ENCODE data around the gene ANKMY1.

ANKMY1 gene

DNA sequence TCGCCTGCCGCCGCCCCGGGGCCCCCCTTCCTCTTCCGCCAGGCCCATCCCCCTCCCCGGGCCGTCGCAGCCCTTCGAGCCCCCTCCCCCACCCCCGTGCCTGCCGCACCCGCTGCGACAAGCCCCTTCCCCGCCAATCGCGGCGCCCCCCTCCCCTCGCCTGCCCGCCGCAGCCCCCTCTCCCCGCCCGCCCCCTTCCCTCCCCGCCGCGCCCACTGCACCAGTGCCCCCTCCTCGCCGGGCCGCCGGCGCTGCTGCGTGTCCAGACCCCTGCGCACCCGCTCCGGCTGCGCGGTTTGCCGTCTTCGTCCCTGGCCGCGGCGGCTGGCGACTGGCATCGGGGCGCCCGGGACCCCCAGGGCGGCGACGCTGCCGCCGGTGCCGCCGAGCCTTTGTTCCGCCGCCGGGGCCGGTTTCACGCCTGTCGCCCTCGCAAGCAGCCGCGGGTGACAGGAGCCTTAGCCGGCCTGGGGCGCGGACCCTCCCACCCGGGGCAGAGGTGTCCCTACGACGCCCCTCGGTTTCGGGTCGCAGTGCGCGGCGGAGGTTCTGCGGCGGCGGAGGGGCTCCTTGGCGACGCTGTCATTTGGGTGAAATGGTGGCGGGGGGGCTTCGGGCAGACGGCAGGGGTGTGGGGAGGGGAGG, 104.2 kb downstream of the ANKMY1 start:
- Histone ChIP-seq H3K4me1 (ENCODE audit: low read depth, poor library complexity, severe bottlenecking) (no peaks in the 10 kb centered on the region), H3K4me3 (IDR thresholded peaks at IDR 0.05; ENCODE audit: insufficient read depth, low read depth, low read length) (no peak overlapping the region), H4K20me1 (ENCODE audit: insufficient read depth) (no peaks in the 10 kb centered on the region), H3K9ac (no peak overlapping the region), H3K27ac (no peak overlapping the region), H3K27me3 (ENCODE audit: insufficient read depth, low read depth) (peaks cover 45% of the 10 kb centered on the region), H3K36me3 (ENCODE audit: insufficient read depth) (no peaks in the 10 kb centered on the region), H3K4me2 (no peak overlapping the region), H3K79me2 (ENCODE audit: insufficient read depth, low read depth) (no peaks in the 10 kb centered on the region), H2AFZ (ENCODE audit: low read depth) (no peak overlapping the region)
- TF ChIP-seq, protein P1, sequence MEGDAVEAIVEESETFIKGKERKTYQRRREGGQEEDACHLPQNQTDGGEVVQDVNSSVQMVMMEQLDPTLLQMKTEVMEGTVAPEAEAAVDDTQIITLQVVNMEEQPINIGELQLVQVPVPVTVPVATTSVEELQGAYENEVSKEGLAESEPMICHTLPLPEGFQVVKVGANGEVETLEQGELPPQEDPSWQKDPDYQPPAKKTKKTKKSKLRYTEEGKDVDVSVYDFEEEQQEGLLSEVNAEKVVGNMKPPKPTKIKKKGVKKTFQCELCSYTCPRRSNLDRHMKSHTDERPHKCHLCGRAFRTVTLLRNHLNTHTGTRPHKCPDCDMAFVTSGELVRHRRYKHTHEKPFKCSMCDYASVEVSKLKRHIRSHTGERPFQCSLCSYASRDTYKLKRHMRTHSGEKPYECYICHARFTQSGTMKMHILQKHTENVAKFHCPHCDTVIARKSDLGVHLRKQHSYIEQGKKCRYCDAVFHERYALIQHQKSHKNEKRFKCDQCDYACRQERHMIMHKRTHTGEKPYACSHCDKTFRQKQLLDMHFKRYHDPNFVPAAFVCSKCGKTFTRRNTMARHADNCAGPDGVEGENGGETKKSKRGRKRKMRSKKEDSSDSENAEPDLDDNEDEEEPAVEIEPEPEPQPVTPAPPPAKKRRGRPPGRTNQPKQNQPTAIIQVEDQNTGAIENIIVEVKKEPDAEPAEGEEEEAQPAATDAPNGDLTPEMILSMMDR (conservative IDR thresholded peaks at IDR 0.05; ENCODE audit: low read depth, low read length): no peak

DNA sequence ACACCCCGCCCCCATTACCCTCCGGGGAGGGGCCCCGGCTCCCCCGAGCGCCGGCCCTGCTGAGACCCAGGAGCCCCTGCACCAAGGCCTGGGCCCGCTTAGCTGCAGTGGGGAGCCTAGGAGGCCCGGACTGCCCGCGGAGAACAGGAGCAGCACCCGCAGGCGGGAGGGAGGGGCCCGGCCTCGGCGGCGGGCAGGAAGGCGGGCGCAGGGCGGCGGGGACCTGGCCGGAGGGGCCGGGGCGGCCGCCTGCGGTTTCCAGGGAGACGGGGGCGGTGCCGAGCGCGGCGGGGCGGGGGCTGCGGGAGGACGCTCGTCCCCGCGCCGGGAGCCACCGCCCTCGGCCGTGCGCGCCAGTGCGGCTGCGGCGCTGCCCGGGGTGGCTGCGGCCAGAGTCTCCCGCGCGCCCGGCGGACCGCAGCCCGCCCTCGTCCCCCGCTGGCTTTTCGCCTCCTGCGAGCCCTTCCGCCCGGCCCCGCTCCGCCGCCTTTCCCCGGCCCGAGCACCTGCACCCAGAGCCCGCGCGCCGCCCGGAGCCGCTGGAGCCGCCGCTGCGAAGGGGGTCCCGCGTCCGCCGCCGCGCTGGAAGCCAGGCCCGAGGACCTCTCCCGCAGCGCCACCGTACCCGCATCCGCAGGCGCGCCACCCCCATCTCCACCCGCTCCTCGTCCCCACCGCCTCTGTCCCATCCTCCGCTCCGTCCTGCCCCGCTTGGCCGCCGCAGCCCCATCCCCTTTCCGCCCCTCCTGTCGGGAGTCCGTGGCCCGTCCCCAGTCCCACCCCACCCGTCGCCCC, 105.1 kb downstream of the ANKMY1 start:
- Histone ChIP-seq H3K9ac (no peak overlapping the region), H4K20me1 (ENCODE audit: insufficient read depth) (no peaks in the 10 kb centered on the region), H3K27ac (no peak overlapping the region), H3K27me3 (ENCODE audit: insufficient read depth, low read depth) (peaks cover 45% of the 10 kb centered on the region), H3K79me2 (ENCODE audit: insufficient read depth, low read depth) (no peaks in the 10 kb centered on the region), H3K4me2 (0 out of 2 replicates have a peak overlapping the region, but pooled peaks have one; percentile 33), H2AFZ (ENCODE audit: low read depth) (no peak overlapping the region), H3K36me3 (ENCODE audit: insufficient read depth) (no peaks in the 10 kb centered on the region), H3K4me3 (IDR thresholded peaks at IDR 0.05; ENCODE audit: insufficient read depth, low read depth, low read length) (no peak overlapping the region), H3K4me1 (ENCODE audit: low read depth, poor library complexity, severe bottlenecking) (no peaks in the 10 kb centered on the region)
- TF ChIP-seq, protein P1 (conservative IDR thresholded peaks at IDR 0.05; ENCODE audit: low read depth, low read length): no peak

DNA sequence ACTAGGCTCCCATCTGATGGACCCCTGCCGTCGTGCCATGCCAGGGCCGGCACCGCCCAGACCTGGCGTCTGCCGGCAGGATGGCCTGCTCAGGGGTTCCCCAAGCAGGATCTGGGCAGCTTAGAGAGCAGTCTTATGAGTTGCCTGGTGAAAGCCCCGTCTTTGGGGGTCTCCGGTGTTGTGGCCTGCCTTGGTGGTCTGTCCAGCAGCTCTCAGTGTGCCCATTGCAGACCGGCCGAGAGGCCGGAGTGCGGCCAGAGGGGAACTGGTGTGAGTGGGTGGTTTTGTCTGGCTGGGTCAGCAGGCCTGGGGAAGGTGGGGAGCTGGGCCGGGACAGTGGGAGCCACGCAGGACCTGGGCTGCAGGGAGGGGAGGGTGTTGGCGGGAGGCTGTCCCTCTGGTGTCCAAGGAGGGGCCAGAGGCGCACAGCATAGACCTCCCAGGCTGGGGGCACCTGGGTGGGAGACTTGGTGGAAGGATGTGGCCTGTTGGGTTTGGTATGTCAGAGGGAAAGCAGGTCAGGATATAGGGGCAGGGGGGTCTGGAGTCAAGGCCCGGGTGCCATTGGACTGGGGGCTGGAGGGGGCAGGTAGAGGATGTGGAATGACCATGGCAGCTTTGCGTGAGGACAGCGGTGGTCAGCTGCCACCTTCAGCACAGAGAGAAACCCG, 105.9 kb downstream of the ANKMY1 start:
- H3K4me1 ChIP-seq (ENCODE audit: low read depth, poor library complexity, severe bottlenecking): no peaks in the 10 kb centered on the region
- no peaks in the 10 kb centered on the region for H3K79me2 ChIP-seq (ENCODE audit: insufficient read depth, low read depth)
- TF ChIP-seq, protein P1 (conservative IDR thresholded peaks at IDR 0.05; ENCODE audit: low read depth, low read length): no peak
- 0 out of 2 replicates have a peak overlapping the region, but pooled peaks have one; percentile 33 for H3K4me2 ChIP-seq
- H4K20me1 ChIP-seq (ENCODE audit: insufficient read depth): no peaks in the 10 kb centered on the region
- no peak overlapping the region for H3K27ac ChIP-seq
- no peak overlapping the region for H3K9ac ChIP-seq
- no peaks in the 10 kb centered on the region for H3K36me3 ChIP-seq (ENCODE audit: insufficient read depth)
- peaks cover 44% of the 10 kb centered on the region for H3K27me3 ChIP-seq (ENCODE audit: insufficient read depth, low read depth)
- no peak overlapping the region for H3K4me3 ChIP-seq (IDR thresholded peaks at IDR 0.05; ENCODE audit: insufficient read depth, low read depth, low read length)
- no peak overlapping the region for H2AFZ ChIP-seq (ENCODE audit: low read depth)

DNA sequence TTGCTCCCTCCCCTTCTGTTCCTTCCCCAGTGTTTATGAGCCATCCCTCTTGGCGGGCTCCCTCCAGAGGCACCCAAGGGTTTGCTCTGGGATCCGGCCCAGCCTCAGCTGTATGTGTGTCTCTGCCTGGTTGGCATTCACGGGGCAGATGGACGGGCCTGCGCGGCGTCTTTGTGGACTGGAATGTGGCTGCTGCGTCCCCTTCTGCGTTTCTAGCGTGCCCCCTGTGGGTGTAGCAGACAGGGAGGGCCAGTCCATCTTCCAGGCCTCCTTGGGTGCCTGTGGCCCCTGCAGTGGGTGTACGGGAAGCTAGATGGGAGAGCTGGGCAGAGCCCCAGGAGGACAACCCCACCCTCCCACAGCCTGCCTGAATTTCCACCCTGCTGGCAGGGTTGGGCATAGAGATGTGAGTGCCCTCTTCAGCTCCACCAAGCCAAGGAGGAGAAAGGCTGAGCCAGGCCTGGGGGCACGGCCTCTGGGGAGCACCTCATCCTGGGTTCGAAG, 106.6 kb downstream of the ANKMY1 start:
- no peak overlapping the region for H3K4me2 ChIP-seq
- no peaks in the 10 kb centered on the region for H4K20me1 ChIP-seq (ENCODE audit: insufficient read depth)
- no peak overlapping the region for H3K4me3 ChIP-seq (IDR thresholded peaks at IDR 0.05; ENCODE audit: insufficient read depth, low read depth, low read length)
- H3K79me2 ChIP-seq (ENCODE audit: insufficient read depth, low read depth): no peaks in the 10 kb centered on the region
- TF ChIP-seq, protein P1 (conservative IDR thresholded peaks at IDR 0.05; ENCODE audit: low read depth, low read length): no peak
- no peak overlapping the region for H3K27ac ChIP-seq
- peaks cover 44% of the 10 kb centered on the region for H3K27me3 ChIP-seq (ENCODE audit: insufficient read depth, low read depth)
- H3K36me3 ChIP-seq (ENCODE audit: insufficient read depth): no peaks in the 10 kb centered on the region
- no peak overlapping the region for H2AFZ ChIP-seq (ENCODE audit: low read depth)
- no peak overlapping the region for H3K9ac ChIP-seq
- no peaks in the 10 kb centered on the region for H3K4me1 ChIP-seq (ENCODE audit: low read depth, poor library complexity, severe bottlenecking)
